Measurements from ENCODE around the gene PDLIM3.

DNA sequence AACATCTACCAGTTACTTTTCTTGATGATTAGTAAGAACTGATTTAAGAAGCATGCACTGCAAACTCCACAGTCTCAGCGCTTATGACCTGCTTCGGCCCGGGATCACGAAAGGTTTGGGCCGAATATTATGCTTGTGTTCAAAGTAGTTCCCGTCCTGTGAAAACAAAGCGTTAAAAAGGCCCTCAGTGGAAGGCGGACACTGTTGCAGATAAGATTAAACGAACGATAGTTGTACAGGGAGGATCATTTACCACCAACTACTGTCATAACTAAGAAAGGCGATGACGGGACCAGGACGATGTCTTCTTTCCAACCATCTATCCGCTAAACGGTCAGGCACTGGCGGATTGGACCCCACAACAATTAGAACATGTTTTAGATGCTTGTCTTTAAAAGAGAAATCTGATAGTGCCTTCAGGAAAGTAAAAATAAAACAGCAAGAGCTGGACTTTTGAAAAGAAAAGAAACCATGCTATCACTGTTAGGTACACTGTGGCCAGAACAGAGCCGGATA lies 21.1 kb downstream of the PDLIM3 start:
- TF ChIP-seq POLR2AphosphoS5 (IDR thresholded peaks at IDR 0.05; ENCODE audit: low read depth, low read length) = no peak
- no peak for TF ChIP-seq POLR2A (IDR thresholded peaks at IDR 0.05; ENCODE audit: low read depth, low read length)

Measured in GM12892 (cell line).